K562 (cell line): ENCODE measurements around the gene GRIN1. TPM values are rescaled to one million over a fixed set of nuclear protein-coding genes. Genes with fewer than 3 reads are reported as not detected.
A peak's percentile ranks its signal among the peaks of the same experiment; 100 is the strongest.

Experiments used
- ATAC-seq: fragments of 200-7000 bp; cut with Tn5 transposase; 3 replicates; pipeline ENCODE4 v1.9.1; 2020; ENCODE audit warnings: moderate library complexity
- BruUV-seq: library from RNA; stranded (reverse); fragments of 400-500 nt; replicated peaks from 2 replicates; lab custom pipeline; 2021; lab: Mats Ljungman, UMichigan
- CTCF ChIA-PET: fragments of 300-600 bp; formaldehyde crosslinking; extraction: SDS; loops from one replicate; lab custom pipeline; 2021; ENCODE audit warnings: low intra/inter-chr PET ratio; lab: Yijun Ruan, JAX
- POLR2A ChIA-PET: fragments of 300-600, 350-650 bp; sonication (Branson Sonifier 250); formaldehyde crosslinking; extraction: SDS; loops from one replicate; lab custom pipeline; 2021; ENCODE audit warnings: antibody characterized with exemption, inconsistent platforms; lab: Yijun Ruan, JAX
- DNase-seq, 4 experiments: peaks; one replicate each; pipeline versions ENCODE4 v3.0.0 to v3.0.0-alpha.2; 2011 to 2018; ENCODE audit warnings: low spot score in 3 of 4, mixed read lengths in 3 of 4; ENCODE audit errors: extremely low read depth in 1 of 4
- FAIRE-seq: peaks from 2 replicates; lab custom pipeline; 2011; peaks lifted over from hg19 to GRCh38; lab: Jason Lieb, UNC
- H2AFZ ChIP-seq: 2 replicates; pipeline ENCODE4 v1.6.0; 2011; ENCODE audit warnings: low read depth, low read length, control low read depth, inconsistent platforms
- H3K27ac ChIP-seq: fragments of 200-600 bp; 3 replicates; pipeline ENCODE4 v1.8.0; 2011; ENCODE audit warnings: low read depth, mild to moderate bottlenecking, control low read depth, inconsistent platforms, low read length, moderate library complexity, mixed read lengths; ENCODE audit errors: extremely low read depth
- H3K27me3 ChIP-seq, 2 experiments: fragments of 300-600 bp in 1 of 2; 2 replicates in 1 of 2; 3 replicates in 1 of 2; pipeline versions ENCODE4 v1.6.0 to v1.8.0; 2011; ENCODE audit warnings: inconsistent platforms in 2 of 2, low read length in 2 of 2, mild to moderate bottlenecking in 1 of 2, mixed read lengths in 1 of 2, moderate library complexity in 1 of 2; ENCODE audit not compliant: control insufficient read depth in 2 of 2, insufficient read depth in 2 of 2
- H3K36me3 ChIP-seq: fragments of 300-600 bp; 3 replicates; pipeline ENCODE4 v1.8.0; 2011; ENCODE audit warnings: mild to moderate bottlenecking, low read length, inconsistent platforms; ENCODE audit not compliant: control insufficient read depth, insufficient read depth
- H3K4me1 ChIP-seq, 2 experiments: fragments of 200-600 bp in 1 of 2; replicated peaks in 1 of 2; 2 replicates in 1 of 2; 3 replicates in 1 of 2; pipeline versions ENCODE4 v1.5.1 to v1.8.0; 2011; ENCODE audit warnings: inconsistent platforms in 2 of 2, low read length in 2 of 2, mild to moderate bottlenecking in 1 of 2, mixed read lengths in 1 of 2, moderate library complexity in 1 of 2; ENCODE audit not compliant: control insufficient read depth in 2 of 2, insufficient read depth in 2 of 2
- H3K4me2 ChIP-seq: 2 replicates; pipeline ENCODE4 v1.6.1; 2011; ENCODE audit warnings: low read length, control low read depth, inconsistent platforms, mixed read lengths; ENCODE audit not compliant: insufficient read depth
- H3K4me3 ChIP-seq: fragments of 200-600 bp; sonication (generic), shearing (Covaris generic); 2 replicates; pipeline ENCODE4 v1.5.1; 2016; ENCODE audit warnings: control low read depth, inconsistent platforms
- H3K79me2 ChIP-seq: fragments of 200-600 bp; 3 replicates; pipeline ENCODE4 v1.8.0; 2011; ENCODE audit warnings: low read length, inconsistent platforms; ENCODE audit not compliant: control insufficient read depth, insufficient read depth
- H3K9ac ChIP-seq, 2 experiments: 2 replicates each; pipeline versions ENCODE4 v1.6.0 to v1.6.1; 2011; ENCODE audit warnings: low read depth in 2 of 2, low read length in 2 of 2, control low read depth in 1 of 2, inconsistent platforms in 1 of 2, mild to moderate bottlenecking in 1 of 2, mixed read lengths in 1 of 2; ENCODE audit not compliant: insufficient read depth in 1 of 2
- H3K9me1 ChIP-seq: one replicate; pipeline ENCODE4 v1.6.0; 2011; ENCODE audit warnings: inconsistent platforms, mild to moderate bottlenecking, low read length, moderate library complexity; ENCODE audit not compliant: control insufficient read depth, insufficient read depth
- H3K9me3 ChIP-seq: replicated peaks from 2 replicates; pipeline ENCODE4 v1.5.1; 2011; ENCODE audit warnings: low read depth, low read length, inconsistent platforms; ENCODE audit not compliant: control insufficient read depth, insufficient read depth
- H4K20me1 ChIP-seq: replicated peaks from 2 replicates; pipeline ENCODE4 v1.6.1; 2011; ENCODE audit warnings: low read length, inconsistent platforms, mixed read lengths; ENCODE audit not compliant: control insufficient read depth, insufficient read depth
- BHLHE40 ChIP-seq: IDR thresholded peaks from 2 replicates; pipeline ENCODE4 v1.6.1; 2011; ENCODE audit warnings: low read length, improper control_type of control experiment
- CTCFL ChIP-seq: IDR thresholded peaks from 2 replicates; pipeline ENCODE4 v1.6.1; 2011; ENCODE audit warnings: borderline replicate concordance, low read depth, mild to moderate bottlenecking, moderate library complexity, low read length; ENCODE audit not compliant: insufficient read depth, poor library complexity, severe bottlenecking
- CXXC5 ChIP-seq: fragments of 250-450 bp; sonication (Bioruptor Pico); IDR thresholded peaks from 2 replicates; pipeline ENCODE4 v1.8.0; 2022; ENCODE audit warnings: inconsistent platforms, mild to moderate bottlenecking, moderate library complexity
- EGR1 ChIP-seq: fragments of 450-650 bp; conservative IDR thresholded peaks from 2 replicates; pipeline ENCODE4 v1.6.1; 2017; ENCODE audit warnings: mild to moderate bottlenecking
- FIP1L1 ChIP-seq: fragments of 200-400 bp; formaldehyde crosslinking; IDR thresholded peaks from 2 replicates; pipeline ENCODE4 v1.6.1; 2018; ENCODE audit warnings: mild to moderate bottlenecking, low read depth, low read length; ENCODE audit not compliant: poor library complexity, severe bottlenecking
- NCOR1 ChIP-seq: fragments of 450-650 bp; IDR thresholded peaks from 2 replicates; pipeline ENCODE4 v1.6.1; 2016; ENCODE audit warnings: mild to moderate bottlenecking, moderate library complexity
- ZBTB12 ChIP-seq: fragments of 250-450 bp; sonication (Bioruptor Pico); IDR thresholded peaks from 2 replicates; pipeline ENCODE4 v1.4.0; 2020
- ZNF232 ChIP-seq: sonication (generic); formaldehyde crosslinking; IDR thresholded peaks from 2 replicates; pipeline ENCODE4 v1.8.0; 2022; ENCODE audit warnings: mild to moderate bottlenecking, missing genetic modification reagents
- ZNF274 ChIP-seq: IDR thresholded peaks from 2 replicates; pipeline ENCODE4 v1.6.1; 2011; ENCODE audit warnings: low read depth, mild to moderate bottlenecking, low read length, moderate library complexity, borderline replicate concordance
- ZNF282 ChIP-seq: sonication (generic); formaldehyde crosslinking; IDR thresholded peaks from 2 replicates; pipeline ENCODE4 v1.8.1; 2023; ENCODE audit warnings: missing genetic modification reagents
- ZNF511 ChIP-seq: sonication (generic); formaldehyde crosslinking; IDR thresholded peaks from 2 replicates; pipeline ENCODE4 v1.8.0; 2022; ENCODE audit warnings: mild to moderate bottlenecking, missing genetic modification reagents
- ZNF589 ChIP-seq: fragments of 200-800 bp; sonication (Bioruptor generic); IDR thresholded peaks from 2 replicates; pipeline ENCODE4 v1.6.1; 2016; ENCODE audit warnings: low read depth, missing genetic modification characterization, missing compliant biosample characterization
- WGBS: fragments of 100-300 bp; shearing (Covaris generic); methylation state at CpG from one replicate; pipeline ENCODE4 v1.1.6; 2016; ENCODE audit warnings: low coverage, mixed read lengths; ENCODE audit not compliant: insufficient coverage; ENCODE audit errors: missing lambda C conversion rate; 5-methylcytosine and 5-hydroxymethylcytosine counted together
- in situ Hi-C: fragments of 300-500 bp; cut with MboI; formaldehyde crosslinking; loops from 4 replicates; pipeline ENCODE4 v1.15.0; 2018; ENCODE audit warnings: inconsistent platforms, mixed read lengths
- intact Hi-C: fragments of 100-400 bp; cut with micrococcal nuclease; formaldehyde crosslinking; loops from 2 replicates; pipeline ENCODE4 v1.14.2; 2022
- polyA plus RNA-seq, 8 experiments: library from polyadenylated mRNA; depleted of rRNA in 4 of 8; stranded (reverse) in 5 of 8; unstranded in 3 of 8; fragments of >200 nt; fragmentation: Nextera tagmentation in 2 of 8; fragmentation: Illumina TruSeq in 1 of 8; extraction: Ambion mirVana in 2 of 8; extraction: Trizol in 1 of 8; gene quantifications; 2 replicates each; pipeline versions ENCODE4 v1.2.1 to v1.2.3, GENCODE V29; 2011 to 2014; ENCODE audit warnings: inconsistent platforms in 1 of 8, missing spikeins in 1 of 8
- total RNA-seq, 7 experiments: library from RNA; depleted of rRNA in 6 of 7; stranded (reverse); fragments of >200 nt in 6 of 7; fragmentation: Illumina TruSeq in 2 of 7; extraction: Trizol in 2 of 7; gene quantifications; 2 replicates each; pipeline versions ENCODE4 v1.2.1 to v1.2.3, GENCODE V29; 2011 to 2021; ENCODE audit warnings: low replicate concordance in 1 of 7
- TF ChIP-seq, protein P1 (sequence below): sonication (generic); formaldehyde crosslinking; IDR thresholded peaks from 2 replicates; pipeline ENCODE4 v1.8.1; 2023; ENCODE audit warnings: mild to moderate bottlenecking, missing genetic modification reagents
- TF ChIP-seq, protein P2 (sequence below): IDR thresholded peaks from 2 replicates; pipeline ENCODE4 v1.6.1; 2016; ENCODE audit warnings: missing genetic modification characterization, missing compliant biosample characterization

GRIN1 gene
- total and polyA plus RNA-seq, 9 of the 15 experiments (the other 6 are each of a cell fraction or from before 2014, with no cell fraction given) = 0.03 to 0.35 (median 0.16) TPM; not detected in 6

DNA sequence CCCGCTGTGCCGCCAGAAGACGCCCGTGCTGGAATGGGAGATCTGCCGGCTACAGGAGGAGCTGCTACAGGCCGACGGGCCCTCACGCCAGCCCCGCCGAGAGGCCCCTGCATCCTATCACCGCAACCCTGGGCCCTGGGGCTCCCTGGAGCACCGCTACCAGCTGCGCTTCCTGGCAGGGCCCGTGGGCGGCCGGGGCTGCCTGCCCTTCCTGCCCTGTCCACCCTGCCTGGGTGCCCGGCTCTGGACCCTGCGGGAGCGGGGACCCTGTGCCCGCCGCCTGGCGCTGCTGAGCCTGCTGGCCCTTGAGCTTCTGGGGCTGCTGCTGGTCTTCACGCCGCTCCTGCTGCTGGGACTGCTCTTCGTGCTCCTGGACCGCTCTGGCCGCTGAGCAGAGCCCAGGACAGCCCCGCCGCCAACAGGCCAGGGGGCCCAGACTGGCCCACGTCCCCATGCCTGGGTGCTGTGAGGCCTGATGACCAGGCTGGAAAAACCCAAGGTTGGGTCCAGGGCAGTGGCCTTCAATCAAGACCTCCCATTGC, 79.3 kb downstream of the GRIN1 start:
- Histone ChIP-seq H3K9me1 (no peaks in the 10 kb centered on the region), H2AFZ (no peak overlapping the region), H3K4me1 (peaks cover 34 to 91% of the 10 kb centered on the region in 2 experiments), H3K4me2 (peak overlapping the region; percentile 82), H3K79me2 (peaks cover 18% of the 10 kb centered on the region; the same call in 2 of the 3 replicates), H3K9ac (peak overlapping the region; percentile 76 to 92), H3K9me3 (no peaks in the 10 kb centered on the region), H3K27me3 (no peaks in the 10 kb centered on the region), H3K36me3 (peaks cover 32% of the 10 kb centered on the region; the same call in 1 of the 3 replicates), H3K27ac (peak overlapping the region; percentile 72), H4K20me1 (no peaks in the 10 kb centered on the region), H3K4me3 (no peak overlapping the region)
- 85% methylated on average over 24 of the region's 30 CpGs for WGBS
- FAIRE-seq (no peak), ATAC-seq (no peak), DNase-seq (no peak)
- ChIA-PET CTCF (no interaction called here), POLR2A (interaction anchor here (0.5 to 2.1 kb wide), 11 partner anchors 9 to 222 kb away, joined by 3 to 13 read pairs (median 5); partner anchors contain the start of genes CLIC3, TPRN and TUBB4B)
- BruUV-seq = no TSS peak
- intact Hi-C loops = loop anchor here (2.0 kb wide), 1 partner anchor 17 kb away; the partner anchor contains the start of gene TPRN
- in situ Hi-C loops = no loop called here
- TF ChIP-seq BHLHE40 (no peak), ZNF232 (CRISPR knock-in tag) (no peak), ZNF511 (CRISPR knock-in tag) (0 out of 2 replicates have a peak, but pooled peaks have one; percentile 9), ZNF589 (CRISPR knock-in tag) (0 out of 2 replicates have a peak, but pooled peaks have one; percentile 1), ZNF282 (CRISPR knock-in tag) (0 out of 2 replicates have a peak, but pooled peaks have one; percentile 27), ZNF274 (no peak), EGR1 (no peak), ZBTB12 (no peak), FIP1L1 (peak; percentile 39), CTCFL (no peak), NCOR1 (no peak), CXXC5 (CRISPR knock-in tag) (no peak)
- TF ChIP-seq, protein P1, sequence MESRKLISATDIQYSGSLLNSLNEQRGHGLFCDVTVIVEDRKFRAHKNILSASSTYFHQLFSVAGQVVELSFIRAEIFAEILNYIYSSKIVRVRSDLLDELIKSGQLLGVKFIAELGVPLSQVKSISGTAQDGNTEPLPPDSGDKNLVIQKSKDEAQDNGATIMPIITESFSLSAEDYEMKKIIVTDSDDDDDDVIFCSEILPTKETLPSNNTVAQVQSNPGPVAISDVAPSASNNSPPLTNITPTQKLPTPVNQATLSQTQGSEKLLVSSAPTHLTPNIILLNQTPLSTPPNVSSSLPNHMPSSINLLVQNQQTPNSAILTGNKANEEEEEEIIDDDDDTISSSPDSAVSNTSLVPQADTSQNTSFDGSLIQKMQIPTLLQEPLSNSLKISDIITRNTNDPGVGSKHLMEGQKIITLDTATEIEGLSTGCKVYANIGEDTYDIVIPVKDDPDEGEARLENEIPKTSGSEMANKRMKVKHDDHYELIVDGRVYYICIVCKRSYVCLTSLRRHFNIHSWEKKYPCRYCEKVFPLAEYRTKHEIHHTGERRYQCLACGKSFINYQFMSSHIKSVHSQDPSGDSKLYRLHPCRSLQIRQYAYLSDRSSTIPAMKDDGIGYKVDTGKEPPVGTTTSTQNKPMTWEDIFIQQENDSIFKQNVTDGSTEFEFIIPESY (CRISPR knock-in tag) = peak; percentile 78
- TF ChIP-seq, protein P2, sequence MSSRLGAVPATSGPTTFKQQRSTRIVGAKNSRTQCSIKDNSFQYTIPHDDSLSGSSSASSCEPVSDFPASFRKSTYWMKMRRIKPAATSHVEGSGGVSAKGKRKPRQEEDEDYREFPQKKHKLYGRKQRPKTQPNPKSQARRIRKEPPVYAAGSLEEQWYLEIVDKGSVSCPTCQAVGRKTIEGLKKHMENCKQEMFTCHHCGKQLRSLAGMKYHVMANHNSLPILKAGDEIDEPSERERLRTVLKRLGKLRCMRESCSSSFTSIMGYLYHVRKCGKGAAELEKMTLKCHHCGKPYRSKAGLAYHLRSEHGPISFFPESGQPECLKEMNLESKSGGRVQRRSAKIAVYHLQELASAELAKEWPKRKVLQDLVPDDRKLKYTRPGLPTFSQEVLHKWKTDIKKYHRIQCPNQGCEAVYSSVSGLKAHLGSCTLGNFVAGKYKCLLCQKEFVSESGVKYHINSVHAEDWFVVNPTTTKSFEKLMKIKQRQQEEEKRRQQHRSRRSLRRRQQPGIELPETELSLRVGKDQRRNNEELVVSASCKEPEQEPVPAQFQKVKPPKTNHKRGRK (tag) = no peak
